Subcutaneous adipose tissue (tissue), 4 donors: Measurements from ENCODE around the gene STK4. TPM values are rescaled to one million over a fixed set of nuclear protein-coding genes. Genes with fewer than 3 reads are reported as not detected.

Experiments
- CTCF ChIP-seq: fragments of 450-650 bp; IDR thresholded peaks from one replicate; pipeline ENCODE4 v1.5.1; 2016; ENCODE audit warnings: low read depth, mild to moderate bottlenecking, control low read depth, antibody characterized with exemption, moderate library complexity
- total RNA-seq, 4 donors: library from RNA; depleted of rRNA; stranded (reverse); fragments of >200 nt; gene quantifications; one replicate each; pipeline ENCODE4 v1.1.0, GENCODE V29; 2016

Gene STK4
- total RNA-seq, 4 donors from 2014 or later: 25.2 to 71.4 (median 40.1) TPM

GRCh38 chr20:45115386-45115774 lies 149.1 kb downstream of the STK4 start:
- no peak for TF ChIP-seq CTCF

- TF ChIP-seq CTCF: no peak
Observed at GRCh38 chr20:45115829-45116228, 149.5 kb downstream of the STK4 start.

- no peak for TF ChIP-seq CTCF
Observed at GRCh38 chr20:45117581-45117980, 151.3 kb downstream of the STK4 start.

GRCh38 chr20:45118028-45118427 lies 151.7 kb downstream of the STK4 start:
- TF ChIP-seq CTCF: no peak

GRCh38 chr20:45119556-45120266 lies 153.4 kb downstream of the STK4 start:
- no peak for TF ChIP-seq CTCF

- no peak for TF ChIP-seq CTCF
Observed at GRCh38 chr20:45121388-45121787, 155.1 kb downstream of the STK4 start.

GRCh38 chr20:45124365-45124764 lies 158.1 kb downstream of the STK4 start, which contains the start of gene WFDC12:
Gene WFDC12, minus strand, starts transcription at chr20:45124465. Its CDS starts 18 bp downstream, at chr20:45124447.
- no peak for TF ChIP-seq CTCF
